SK-N-SH treated with all-trans-retinoic acid at 6 μM for 48 hours (cell line): ENCODE data around the gene CLNK.

ENCODE experiments used
- CSDC2 ChIP-seq: fragments of 250-450 bp; sonication (Bioruptor Pico); IDR thresholded peaks from 2 replicates; pipeline ENCODE4 v1.5.0; 2020; ENCODE audit warnings: mild to moderate bottlenecking, moderate library complexity
- POU6F1 ChIP-seq: fragments of 250-450 bp; sonication (Bioruptor Pico); IDR thresholded peaks from 2 replicates; pipeline ENCODE4 v1.8.0; 2021; ENCODE audit warnings: low read depth, mild to moderate bottlenecking, moderate library complexity, borderline replicate concordance

GRCh38 chr4:10596586-10597290, 87.8 kb downstream of the CLNK start:
- no peak for TF ChIP-seq POU6F1 (CRISPR knock-in tag)
- no peak for TF ChIP-seq CSDC2 (CRISPR knock-in tag)
